OCI-LY1 (cell line): ENCODE measurements around the gene BTLA.

Source experiments
- H2AFZ ChIP-seq: fragments of 200-600 bp; sonication (generic), shearing (Covaris generic); 2 replicates; pipeline ENCODE4 v1.6.0; 2014; ENCODE audit warnings: antibody characterized with exemption, mild to moderate bottlenecking, low read length
- H3F3A ChIP-seq: fragments of 200-600 bp; sonication (generic), shearing (Covaris generic); 2 replicates; pipeline ENCODE4 v1.6.0; 2014; ENCODE audit warnings: mild to moderate bottlenecking, antibody characterized with exemption, low read length, moderate library complexity; ENCODE audit not compliant: insufficient read depth
- H3K27ac ChIP-seq: fragments of 200-600 bp; sonication (generic); 2 replicates; pipeline ENCODE4 v1.5.1; 2014; ENCODE audit warnings: low read length, mixed run types, mild to moderate bottlenecking, low read depth; ENCODE audit not compliant: poor library complexity, severe bottlenecking
- H3K27me3 ChIP-seq: fragments of 200-600 bp; sonication (generic); 2 replicates; pipeline ENCODE4 v1.6.0; 2014; ENCODE audit warnings: antibody characterized with exemption, mild to moderate bottlenecking, low read length, moderate library complexity; ENCODE audit not compliant: insufficient read depth
- H3K36me3 ChIP-seq: fragments of 200-600 bp; sonication (generic); 2 replicates; pipeline ENCODE4 v1.6.1; 2014; ENCODE audit warnings: mild to moderate bottlenecking, antibody characterized with exemption, low read length, moderate library complexity, mixed read lengths; ENCODE audit not compliant: insufficient read depth
- H3K4me1 ChIP-seq: fragments of 200-600 bp; sonication (generic); 2 replicates; pipeline ENCODE4 v1.5.1; 2014; ENCODE audit warnings: mild to moderate bottlenecking, low read length, moderate library complexity; ENCODE audit not compliant: insufficient read depth, severe bottlenecking
- H3K4me2 ChIP-seq: fragments of 200-600 bp; sonication (generic), shearing (Covaris generic); 2 replicates; pipeline ENCODE4 v1.6.1; 2014; ENCODE audit warnings: low read length
- H3K4me3 ChIP-seq: fragments of 200-600 bp; sonication (generic); 2 replicates; pipeline ENCODE4 v1.5.1; 2014; ENCODE audit warnings: low read length, low read depth, mild to moderate bottlenecking, mixed read lengths; ENCODE audit not compliant: poor library complexity, severe bottlenecking
- H3K79me2 ChIP-seq: fragments of 200-600 bp; shearing (Covaris generic); 2 replicates; pipeline ENCODE4 v1.6.1; 2016; ENCODE audit warnings: mixed run types, low read length, mixed read lengths; ENCODE audit not compliant: insufficient read depth
- H3K9ac ChIP-seq: fragments of 200-600 bp; sonication (generic), shearing (Covaris generic); 2 replicates; pipeline ENCODE4 v1.6.1; 2014; ENCODE audit warnings: mild to moderate bottlenecking, low read length, mixed read lengths
- H3K9me2 ChIP-seq: fragments of 200-600 bp; sonication (generic), shearing (Covaris generic); 2 replicates; pipeline ENCODE4 v1.6.1; 2014; ENCODE audit warnings: low read depth, mild to moderate bottlenecking, low read length, mixed read lengths
- H3K9me3 ChIP-seq: fragments of 200-600 bp; shearing (Covaris generic); 2 replicates; pipeline ENCODE4 v1.6.1; 2014; ENCODE audit warnings: low read length, mixed read lengths
- H4K20me1 ChIP-seq: fragments of 200-600 bp; sonication (generic), shearing (Covaris generic); 2 replicates; pipeline ENCODE4 v1.6.0; 2016; ENCODE audit warnings: mild to moderate bottlenecking, low read length; ENCODE audit not compliant: insufficient read depth
- CTCF ChIP-seq: fragments of 200-600 bp; sonication (generic), shearing (Covaris generic); IDR thresholded peaks from 2 replicates; pipeline ENCODE4 v1.5.1; 2017; ENCODE audit warnings: mild to moderate bottlenecking, antibody characterized with exemption, low read length, moderate library complexity, mixed read lengths
- EZH2 ChIP-seq: fragments of 200-600 bp; sonication (generic), shearing (Covaris generic); IDR thresholded peaks from 2 replicates; pipeline ENCODE4 v1.8.0; 2017; ENCODE audit warnings: borderline replicate concordance, mixed run types, mild to moderate bottlenecking, antibody characterized with exemption, low read length, moderate library complexity, mixed read lengths

Gene BTLA

GRCh38 chr3:112489674-112490479 lies 9.4 kb downstream of the BTLA start:
- Histone ChIP-seq H3K27me3 (no peaks in the 10 kb centered on the region), H2AFZ (no peak overlapping the region), H3K4me1 (peaks cover 5% of the 10 kb centered on the region), H3K36me3 (no peaks in the 10 kb centered on the region), H3F3A (no peaks in the 10 kb centered on the region), H3K9me3 (no peaks in the 10 kb centered on the region), H3K27ac (no peak overlapping the region), H3K9ac (no peak overlapping the region), H4K20me1 (no peaks in the 10 kb centered on the region), H3K9me2 (no peaks in the 10 kb centered on the region), H3K79me2 (no peaks in the 10 kb centered on the region; the same call in 1 of the 2 replicates), H3K4me3 (no peak overlapping the region), H3K4me2 (no peak overlapping the region)
- TF ChIP-seq EZH2, result no peak
- TF ChIP-seq CTCF, result no peak

GRCh38 chr3:112486811-112487505 lies 12.3 kb downstream of the BTLA start:
- H4K20me1 ChIP-seq, result no peaks in the 10 kb centered on the region
- no peak overlapping the region for H3K27ac ChIP-seq
- no peaks in the 10 kb centered on the region for H3F3A ChIP-seq
- H3K4me2 ChIP-seq, result no peak overlapping the region
- H3K27me3 ChIP-seq, result no peaks in the 10 kb centered on the region
- H3K9ac ChIP-seq, result no peak overlapping the region
- TF ChIP-seq CTCF, result no peak
- no peak for TF ChIP-seq EZH2
- no peak overlapping the region for H3K4me3 ChIP-seq
- H3K4me1 ChIP-seq, result peaks cover 9% of the 10 kb centered on the region
- no peaks in the 10 kb centered on the region; the same call in 1 of the 2 replicates for H3K79me2 ChIP-seq
- no peak overlapping the region for H2AFZ ChIP-seq
- no peaks in the 10 kb centered on the region for H3K9me2 ChIP-seq
- H3K9me3 ChIP-seq, result no peaks in the 10 kb centered on the region
- H3K36me3 ChIP-seq, result no peaks in the 10 kb centered on the region

GRCh38 chr3:112484352-112484751 lies 14.9 kb downstream of the BTLA start:
- no peaks in the 10 kb centered on the region for H3K27me3 ChIP-seq
- H3K4me1 ChIP-seq, result peaks cover 4% of the 10 kb centered on the region
- no peaks in the 10 kb centered on the region for H3K9me3 ChIP-seq
- H3K27ac ChIP-seq, result no peak overlapping the region
- H4K20me1 ChIP-seq, result no peaks in the 10 kb centered on the region
- no peak overlapping the region for H2AFZ ChIP-seq
- H3K9me2 ChIP-seq, result no peaks in the 10 kb centered on the region
- no peak overlapping the region for H3K9ac ChIP-seq
- no peak overlapping the region for H3K4me2 ChIP-seq
- no peaks in the 10 kb centered on the region for H3K79me2 ChIP-seq
- H3F3A ChIP-seq, result no peaks in the 10 kb centered on the region
- H3K36me3 ChIP-seq, result peaks cover under 1% of the 10 kb centered on the region; the same call in 1 of the 2 replicates
- no peak overlapping the region for H3K4me3 ChIP-seq
- TF ChIP-seq CTCF (no peak), EZH2 (no peak)
